ENCODE results near the gene PRAMEF2.
"Not testable (repeated sequence)": the region's sequence is repeated elsewhere in the genome, so short reads cannot be mapped to it uniquely, and the experiment has no call there.

The PRAMEF2 gene

DNA sequence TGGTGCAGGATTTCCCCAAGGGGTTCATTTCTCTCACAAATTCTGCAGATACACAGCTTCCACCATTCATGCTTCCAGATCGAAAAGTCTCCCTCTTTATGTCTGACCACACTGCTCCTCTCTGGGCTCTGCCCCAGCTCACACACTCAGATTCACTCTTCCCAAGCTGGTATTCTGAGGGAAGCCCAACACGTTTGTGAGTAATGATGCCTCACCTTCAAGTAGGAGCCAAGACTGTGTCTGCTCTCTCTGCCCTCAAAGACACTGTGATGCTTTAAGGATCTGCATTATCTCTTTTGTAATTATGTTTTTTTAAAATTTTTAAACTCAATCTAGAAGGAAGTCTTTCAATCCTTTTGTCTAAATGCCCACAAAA, 45.5 kb upstream of the PRAMEF2 start:
- H3K27ac ChIP-seq (ENCODE audit: extremely low read depth, low read depth, low read length) = no peak overlapping the region
- H3K4me1 ChIP-seq (ENCODE audit: control insufficient read depth, insufficient read depth, low read length) = no peaks in the 10 kb centered on the region
- no peak for TF ChIP-seq ZNF76 (tag by site-specific recombination; IDR thresholded peaks at IDR 0.05; ENCODE audit: borderline replicate concordance, low read depth)
- no peak for TF ChIP-seq ZNF292 (tag by site-specific recombination; IDR thresholded peaks at IDR 0.05; ENCODE audit: borderline replicate concordance, low read depth)
- TF ChIP-seq, protein P1, sequence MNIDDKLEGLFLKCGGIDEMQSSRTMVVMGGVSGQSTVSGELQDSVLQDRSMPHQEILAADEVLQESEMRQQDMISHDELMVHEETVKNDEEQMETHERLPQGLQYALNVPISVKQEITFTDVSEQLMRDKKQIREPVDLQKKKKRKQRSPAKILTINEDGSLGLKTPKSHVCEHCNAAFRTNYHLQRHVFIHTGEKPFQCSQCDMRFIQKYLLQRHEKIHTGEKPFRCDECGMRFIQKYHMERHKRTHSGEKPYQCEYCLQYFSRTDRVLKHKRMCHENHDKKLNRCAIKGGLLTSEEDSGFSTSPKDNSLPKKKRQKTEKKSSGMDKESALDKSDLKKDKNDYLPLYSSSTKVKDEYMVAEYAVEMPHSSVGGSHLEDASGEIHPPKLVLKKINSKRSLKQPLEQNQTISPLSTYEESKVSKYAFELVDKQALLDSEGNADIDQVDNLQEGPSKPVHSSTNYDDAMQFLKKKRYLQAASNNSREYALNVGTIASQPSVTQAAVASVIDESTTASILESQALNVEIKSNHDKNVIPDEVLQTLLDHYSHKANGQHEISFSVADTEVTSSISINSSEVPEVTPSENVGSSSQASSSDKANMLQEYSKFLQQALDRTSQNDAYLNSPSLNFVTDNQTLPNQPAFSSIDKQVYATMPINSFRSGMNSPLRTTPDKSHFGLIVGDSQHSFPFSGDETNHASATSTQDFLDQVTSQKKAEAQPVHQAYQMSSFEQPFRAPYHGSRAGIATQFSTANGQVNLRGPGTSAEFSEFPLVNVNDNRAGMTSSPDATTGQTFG (tag by site-specific recombination; IDR thresholded peaks at IDR 0.05; ENCODE audit: borderline replicate concordance) = no peak
- TF ChIP-seq ZNF837 (tag by site-specific recombination; IDR thresholded peaks at IDR 0.05) = no peak
- no peak for TF ChIP-seq ZNF529 (tag by site-specific recombination; IDR thresholded peaks at IDR 0.05; ENCODE audit: insufficient replicate concordance)
- no peak for TF ChIP-seq ZNF654 (tag by site-specific recombination; IDR thresholded peaks at IDR 0.05; ENCODE audit: low read depth)
- TF ChIP-seq, protein P2, sequence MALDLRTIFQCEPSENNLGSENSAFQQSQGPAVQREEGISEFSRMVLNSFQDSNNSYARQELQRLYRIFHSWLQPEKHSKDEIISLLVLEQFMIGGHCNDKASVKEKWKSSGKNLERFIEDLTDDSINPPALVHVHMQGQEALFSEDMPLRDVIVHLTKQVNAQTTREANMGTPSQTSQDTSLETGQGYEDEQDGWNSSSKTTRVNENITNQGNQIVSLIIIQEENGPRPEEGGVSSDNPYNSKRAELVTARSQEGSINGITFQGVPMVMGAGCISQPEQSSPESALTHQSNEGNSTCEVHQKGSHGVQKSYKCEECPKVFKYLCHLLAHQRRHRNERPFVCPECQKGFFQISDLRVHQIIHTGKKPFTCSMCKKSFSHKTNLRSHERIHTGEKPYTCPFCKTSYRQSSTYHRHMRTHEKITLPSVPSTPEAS (tag by site-specific recombination; IDR thresholded peaks at IDR 0.05) = no peak
- TF ChIP-seq, protein P3, sequence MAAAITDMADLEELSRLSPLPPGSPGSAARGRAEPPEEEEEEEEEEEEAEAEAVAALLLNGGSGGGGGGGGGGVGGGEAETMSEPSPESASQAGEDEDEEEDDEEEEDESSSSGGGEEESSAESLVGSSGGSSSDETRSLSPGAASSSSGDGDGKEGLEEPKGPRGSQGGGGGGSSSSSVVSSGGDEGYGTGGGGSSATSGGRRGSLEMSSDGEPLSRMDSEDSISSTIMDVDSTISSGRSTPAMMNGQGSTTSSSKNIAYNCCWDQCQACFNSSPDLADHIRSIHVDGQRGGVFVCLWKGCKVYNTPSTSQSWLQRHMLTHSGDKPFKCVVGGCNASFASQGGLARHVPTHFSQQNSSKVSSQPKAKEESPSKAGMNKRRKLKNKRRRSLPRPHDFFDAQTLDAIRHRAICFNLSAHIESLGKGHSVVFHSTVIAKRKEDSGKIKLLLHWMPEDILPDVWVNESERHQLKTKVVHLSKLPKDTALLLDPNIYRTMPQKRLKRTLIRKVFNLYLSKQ (tag by site-specific recombination; IDR thresholded peaks at IDR 0.05; ENCODE audit: borderline replicate concordance) = no peak
- TF ChIP-seq FEZF1 (tag by site-specific recombination; IDR thresholded peaks at IDR 0.05) = no peak
- no peak for TF ChIP-seq ZNF416 (tag by site-specific recombination; IDR thresholded peaks at IDR 0.05)
- TF ChIP-seq, protein P4, sequence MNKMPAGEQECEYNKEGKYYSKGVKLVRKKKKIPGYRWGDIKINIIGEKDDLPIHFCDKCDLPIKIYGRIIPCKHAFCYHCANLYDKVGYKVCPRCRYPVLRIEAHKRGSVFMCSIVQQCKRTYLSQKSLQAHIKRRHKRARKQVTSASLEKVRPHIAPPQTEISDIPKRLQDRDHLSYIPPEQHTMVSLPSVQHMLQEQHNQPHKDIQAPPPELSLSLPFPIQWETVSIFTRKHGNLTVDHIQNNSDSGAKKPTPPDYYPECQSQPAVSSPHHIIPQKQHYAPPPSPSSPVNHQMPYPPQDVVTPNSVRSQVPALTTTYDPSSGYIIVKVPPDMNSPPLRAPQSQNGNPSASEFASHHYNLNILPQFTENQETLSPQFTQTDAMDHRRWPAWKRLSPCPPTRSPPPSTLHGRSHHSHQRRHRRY (tag by site-specific recombination; IDR thresholded peaks at IDR 0.05) = no peak
- no peak for TF ChIP-seq ZNF548 (tag by site-specific recombination; IDR thresholded peaks at IDR 0.05)
- TF ChIP-seq, protein P5, sequence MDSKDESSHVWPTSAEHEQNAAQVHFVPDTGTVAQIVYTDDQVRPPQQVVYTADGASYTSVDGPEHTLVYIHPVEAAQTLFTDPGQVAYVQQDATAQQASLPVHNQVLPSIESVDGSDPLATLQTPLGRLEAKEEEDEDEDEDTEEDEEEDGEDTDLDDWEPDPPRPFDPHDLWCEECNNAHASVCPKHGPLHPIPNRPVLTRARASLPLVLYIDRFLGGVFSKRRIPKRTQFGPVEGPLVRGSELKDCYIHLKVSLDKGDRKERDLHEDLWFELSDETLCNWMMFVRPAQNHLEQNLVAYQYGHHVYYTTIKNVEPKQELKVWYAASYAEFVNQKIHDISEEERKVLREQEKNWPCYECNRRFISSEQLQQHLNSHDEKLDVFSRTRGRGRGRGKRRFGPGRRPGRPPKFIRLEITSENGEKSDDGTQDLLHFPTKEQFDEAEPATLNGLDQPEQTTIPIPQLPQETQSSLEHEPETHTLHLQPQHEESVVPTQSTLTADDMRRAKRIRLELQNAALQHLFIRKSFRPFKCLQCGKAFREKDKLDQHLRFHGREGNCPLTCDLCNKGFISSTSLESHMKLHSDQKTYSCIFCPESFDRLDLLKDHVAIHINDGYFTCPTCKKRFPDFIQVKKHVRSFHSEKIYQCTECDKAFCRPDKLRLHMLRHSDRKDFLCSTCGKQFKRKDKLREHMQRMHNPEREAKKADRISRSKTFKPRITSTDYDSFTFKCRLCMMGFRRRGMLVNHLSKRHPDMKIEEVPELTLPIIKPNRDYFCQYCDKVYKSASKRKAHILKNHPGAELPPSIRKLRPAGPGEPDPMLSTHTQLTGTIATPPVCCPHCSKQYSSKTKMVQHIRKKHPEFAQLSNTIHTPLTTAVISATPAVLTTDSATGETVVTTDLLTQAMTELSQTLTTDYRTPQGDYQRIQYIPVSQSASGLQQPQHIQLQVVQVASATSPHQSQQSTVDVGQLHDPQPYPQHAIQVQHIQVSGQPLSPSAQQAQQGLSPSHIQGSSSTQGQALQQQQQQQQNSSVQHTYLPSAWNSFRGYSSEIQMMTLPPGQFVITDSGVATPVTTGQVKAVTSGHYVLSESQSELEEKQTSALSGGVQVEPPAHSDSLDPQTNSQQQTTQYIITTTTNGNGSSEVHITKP (tag by site-specific recombination; IDR thresholded peaks at IDR 0.05) = no peak
- TF ChIP-seq HOXA7 (CRISPR knock-in tag; IDR thresholded peaks at IDR 0.05; ENCODE audit: borderline replicate concordance) = no peak
- POLR2A ChIA-PET = no interaction called here
- CTCF ChIA-PET = no interaction called here
- H3K4me3 ChIP-seq (ENCODE audit: low read depth, low read length) = no peak overlapping the region
- no peaks in the 10 kb centered on the region for H3K9me3 ChIP-seq (ENCODE audit: control insufficient read depth, insufficient read depth, low read depth, low read length)
- H3K36me3 ChIP-seq (ENCODE audit: control insufficient read depth in 2 of 2, insufficient read depth in 1 of 2, low read length in 2 of 2) = no peaks in the 10 kb centered on the region

DNA sequence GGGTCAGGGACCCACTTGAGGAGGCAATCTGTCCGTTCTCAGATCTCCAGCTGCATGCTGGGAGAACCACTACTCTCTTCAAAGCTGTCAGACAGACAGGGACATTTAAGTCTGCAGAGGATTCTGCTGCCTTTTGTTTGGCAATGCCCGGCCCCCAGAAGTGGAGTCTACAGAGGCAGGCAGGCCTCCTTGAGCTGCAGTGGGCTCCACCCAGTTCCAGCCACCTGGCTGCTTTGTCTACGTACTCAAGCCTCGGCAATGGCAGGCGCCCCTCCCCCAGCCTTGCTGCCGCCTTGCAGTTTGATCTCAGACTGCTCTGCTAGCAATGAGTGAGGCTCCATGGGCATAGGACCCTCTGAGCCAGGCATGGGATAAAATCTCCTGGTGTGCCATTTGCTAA, 37.8 kb upstream of the PRAMEF2 start:
- H3K27ac ChIP-seq (ENCODE audit: extremely low read depth, low read depth, low read length); CTCF ChIA-PET; H3K4me3 ChIP-seq (ENCODE audit: low read depth, low read length); H3K36me3 ChIP-seq (ENCODE audit: control insufficient read depth in 2 of 2, insufficient read depth in 1 of 2, low read length in 2 of 2); H3K4me1 ChIP-seq (ENCODE audit: control insufficient read depth, insufficient read depth, low read length); H3K9me3 ChIP-seq (ENCODE audit: control insufficient read depth, insufficient read depth, low read depth, low read length); POLR2A ChIA-PET: not testable (repeated sequence)

DNA sequence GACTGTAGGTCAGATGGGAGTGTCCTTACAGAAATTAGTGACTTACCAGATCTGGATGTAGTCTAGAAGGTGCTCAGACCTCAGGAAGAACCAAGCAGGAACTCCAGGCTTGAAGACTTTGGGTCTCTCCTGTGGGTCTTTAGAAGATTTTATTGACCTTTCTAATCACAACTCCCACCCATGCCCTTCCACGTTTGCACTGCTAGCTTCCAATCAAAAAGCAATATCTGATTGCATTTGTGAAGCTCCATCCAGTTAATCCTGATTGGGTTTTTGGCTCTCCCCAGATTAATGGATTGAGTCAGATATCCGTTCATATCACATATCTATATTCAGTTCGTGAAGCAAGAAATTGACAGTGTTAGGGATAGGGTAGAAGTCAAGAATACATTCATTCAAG, 25.6 kb upstream of the PRAMEF2 start, which contains the start of gene PRAMEF11:
PRAMEF11 (minus strand) TSS at position 101 of the 400 bp plus-strand sequence. CDS start 2,621 bp downstream, outside the sequence.
- H3K4me1 ChIP-seq (ENCODE audit: control insufficient read depth, insufficient read depth, low read length); H3K27ac ChIP-seq (ENCODE audit: extremely low read depth, low read depth, low read length); H3K36me3 ChIP-seq (ENCODE audit: control insufficient read depth in 2 of 2, insufficient read depth in 1 of 2, low read length in 2 of 2); H3K4me3 ChIP-seq (ENCODE audit: low read depth, low read length); POLR2A ChIA-PET; H3K9me3 ChIP-seq (ENCODE audit: control insufficient read depth, insufficient read depth, low read depth, low read length); CTCF ChIA-PET: not testable (repeated sequence)

DNA sequence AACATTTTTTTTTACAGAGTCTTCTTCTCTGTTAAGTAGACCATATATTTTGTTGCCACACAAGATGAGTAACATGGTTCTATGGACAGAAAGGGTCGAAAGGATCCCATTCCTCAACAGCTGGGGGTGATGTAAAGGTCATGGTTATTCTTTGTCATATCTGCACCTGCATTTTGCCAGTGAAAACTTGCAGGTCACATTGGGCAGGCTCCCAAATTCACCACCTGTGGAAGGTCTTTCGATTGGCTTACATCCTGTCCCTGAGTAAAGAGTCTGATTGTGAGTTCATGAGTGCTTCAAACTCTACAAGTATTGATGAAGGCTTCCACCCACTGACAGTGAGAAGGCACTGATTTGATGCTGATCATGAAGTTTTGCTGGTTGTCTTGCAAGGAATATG, 23.6 kb upstream of the PRAMEF2 start:
- H3K36me3 ChIP-seq (ENCODE audit: control insufficient read depth in 2 of 2, insufficient read depth in 1 of 2, low read length in 2 of 2); H3K27ac ChIP-seq (ENCODE audit: extremely low read depth, low read depth, low read length); H3K9me3 ChIP-seq (ENCODE audit: control insufficient read depth, insufficient read depth, low read depth, low read length); CTCF ChIA-PET; H3K4me1 ChIP-seq (ENCODE audit: control insufficient read depth, insufficient read depth, low read length); H3K4me3 ChIP-seq (ENCODE audit: low read depth, low read length); POLR2A ChIA-PET: not testable (repeated sequence)

DNA sequence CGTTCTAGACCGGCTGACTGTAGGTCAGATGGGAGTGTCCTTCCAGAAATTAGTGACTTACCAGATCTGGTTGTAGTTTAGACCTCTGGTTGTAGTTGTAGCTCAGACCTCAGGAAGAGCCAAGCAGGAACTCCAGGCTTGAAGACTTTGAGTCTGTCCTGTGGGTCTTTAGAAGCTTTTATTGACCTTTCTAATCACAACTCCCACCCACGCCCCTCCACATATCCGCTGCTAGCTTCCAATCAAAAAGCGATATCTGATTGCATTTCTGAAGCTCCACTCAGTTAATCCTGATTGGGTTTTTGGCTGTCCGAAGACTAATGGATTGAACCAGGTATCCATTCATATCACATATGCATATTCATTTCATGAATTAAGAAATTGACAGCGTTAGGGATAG, 8.3 kb upstream of the PRAMEF2 start, which contains the start of gene HNRNPCL1:
HNRNPCL1 (minus strand) TSS at position 101 of the 400 bp plus-strand sequence. CDS start 431 bp downstream, outside the sequence.
- H3K36me3 ChIP-seq (ENCODE audit: control insufficient read depth in 2 of 2, insufficient read depth in 1 of 2, low read length in 2 of 2); H3K4me3 ChIP-seq (ENCODE audit: low read depth, low read length); H3K9me3 ChIP-seq (ENCODE audit: control insufficient read depth, insufficient read depth, low read depth, low read length); H3K4me1 ChIP-seq (ENCODE audit: control insufficient read depth, insufficient read depth, low read length); POLR2A ChIA-PET; CTCF ChIA-PET; H3K27ac ChIP-seq (ENCODE audit: extremely low read depth, low read depth, low read length): not testable (repeated sequence)
